GM21447 (cell line): ENCODE measurements around the gene ZBTB45.

ENCODE experiments used
- ATAC-seq: cut with Tn5 transposase; IDR thresholded peaks from one replicate; pipeline ENCODE4 v1.9.1; 2021; ENCODE audit not compliant: unreplicated experiment

ZBTB45 gene

DNA sequence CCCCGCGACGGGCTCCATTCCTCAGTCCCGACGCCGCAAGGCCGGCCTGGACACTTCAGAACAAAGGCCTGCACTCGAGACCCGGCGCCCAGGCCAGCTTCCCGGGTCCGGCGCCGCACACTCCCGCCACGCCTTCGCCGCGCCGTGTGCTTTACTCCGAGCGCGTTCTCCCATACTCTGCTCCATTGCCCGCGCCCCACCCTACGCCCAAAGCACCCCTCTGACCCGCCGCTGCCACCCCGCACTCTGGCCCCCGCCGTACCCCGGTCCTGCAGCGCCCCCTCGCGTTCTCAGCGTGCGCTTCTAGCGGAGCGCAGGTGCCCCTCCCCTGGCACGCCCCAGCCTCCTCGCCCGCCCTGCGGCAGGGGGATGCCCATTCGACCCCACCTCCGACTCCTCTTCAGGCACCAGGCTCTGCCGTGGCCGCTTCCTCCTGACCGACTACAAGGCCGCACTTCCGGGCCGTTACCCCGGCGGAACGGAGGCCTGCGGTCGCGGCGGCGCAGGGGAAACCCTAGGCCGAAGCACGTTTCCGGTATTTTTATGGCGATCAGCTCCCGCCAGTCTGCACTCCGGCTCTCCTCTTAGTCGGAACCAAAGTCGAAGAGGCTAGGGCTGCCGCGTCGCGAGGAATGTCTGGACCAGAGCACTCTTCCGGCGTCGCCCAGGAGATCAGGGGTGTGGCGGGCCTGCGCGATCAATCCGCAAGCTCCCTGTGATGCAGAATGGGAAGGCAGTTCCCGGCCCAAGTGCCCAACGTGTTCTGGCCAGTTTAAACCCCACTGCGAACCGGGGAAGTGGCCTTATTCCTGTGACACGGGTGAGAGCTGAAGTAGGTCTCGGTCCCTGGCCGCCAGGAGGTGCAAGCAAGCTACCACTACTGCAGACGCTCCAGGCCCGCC, at the start of gene ZBTB45:
ZBTB45 (minus strand) TSS at position 456 of the 902 bp plus-strand sequence. CDS start 2,137 bp downstream, outside the sequence.
- ATAC-seq, result peak; percentile 75

- ATAC-seq, result no peak
These were observed 49.0 kb upstream of the ZBTB45 start for GRCh38 chr19:58568453-58569130.

DNA sequence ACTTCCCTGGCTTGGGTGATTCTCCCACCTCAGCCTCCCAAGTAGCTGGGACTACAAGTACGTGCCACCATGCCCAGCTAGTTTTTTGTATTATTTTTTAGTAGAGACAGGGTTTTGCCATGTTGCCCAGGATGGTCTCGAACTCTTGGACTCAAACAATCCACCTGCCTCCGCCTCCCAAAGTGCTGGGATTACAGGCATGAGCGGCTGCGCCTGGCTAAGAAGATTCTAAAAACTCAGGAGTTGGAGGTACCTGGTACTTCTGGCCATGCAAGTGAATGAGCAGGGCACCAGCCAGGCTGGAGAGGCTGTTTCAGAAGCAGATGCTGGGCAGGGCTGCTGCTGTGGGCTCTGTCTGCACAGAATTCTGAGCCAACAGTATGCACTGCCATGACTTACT, 47.4 kb upstream of the ZBTB45 start:
- no peak for ATAC-seq

DNA sequence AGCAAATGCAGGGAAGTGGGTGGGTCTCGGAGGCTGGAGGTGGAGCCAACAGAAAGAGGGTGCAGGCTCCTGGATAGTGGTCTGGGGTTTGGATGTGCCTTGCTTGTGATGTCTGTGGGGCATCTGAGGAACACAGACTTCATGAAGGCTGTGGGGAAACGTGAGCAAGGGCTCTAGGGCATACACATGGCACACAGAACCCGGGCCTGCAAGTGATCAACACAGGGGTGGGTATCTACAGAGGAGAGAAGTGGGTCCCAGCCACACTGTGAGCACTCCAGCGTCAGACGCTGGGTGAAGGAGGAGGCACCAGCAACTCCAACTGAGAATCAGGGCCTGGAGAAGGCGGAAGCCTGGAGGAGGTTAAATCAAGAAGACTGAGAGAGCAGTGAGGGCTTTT, 44.2 kb upstream of the ZBTB45 start:
- no peak for ATAC-seq

GRCh38 chr19:58563034-58563573, 43.5 kb upstream of the ZBTB45 start:
- ATAC-seq, result no peak

- no peak for ATAC-seq
These were observed 42.8 kb upstream of the ZBTB45 start for GRCh38 chr19:58562122-58563033.

DNA sequence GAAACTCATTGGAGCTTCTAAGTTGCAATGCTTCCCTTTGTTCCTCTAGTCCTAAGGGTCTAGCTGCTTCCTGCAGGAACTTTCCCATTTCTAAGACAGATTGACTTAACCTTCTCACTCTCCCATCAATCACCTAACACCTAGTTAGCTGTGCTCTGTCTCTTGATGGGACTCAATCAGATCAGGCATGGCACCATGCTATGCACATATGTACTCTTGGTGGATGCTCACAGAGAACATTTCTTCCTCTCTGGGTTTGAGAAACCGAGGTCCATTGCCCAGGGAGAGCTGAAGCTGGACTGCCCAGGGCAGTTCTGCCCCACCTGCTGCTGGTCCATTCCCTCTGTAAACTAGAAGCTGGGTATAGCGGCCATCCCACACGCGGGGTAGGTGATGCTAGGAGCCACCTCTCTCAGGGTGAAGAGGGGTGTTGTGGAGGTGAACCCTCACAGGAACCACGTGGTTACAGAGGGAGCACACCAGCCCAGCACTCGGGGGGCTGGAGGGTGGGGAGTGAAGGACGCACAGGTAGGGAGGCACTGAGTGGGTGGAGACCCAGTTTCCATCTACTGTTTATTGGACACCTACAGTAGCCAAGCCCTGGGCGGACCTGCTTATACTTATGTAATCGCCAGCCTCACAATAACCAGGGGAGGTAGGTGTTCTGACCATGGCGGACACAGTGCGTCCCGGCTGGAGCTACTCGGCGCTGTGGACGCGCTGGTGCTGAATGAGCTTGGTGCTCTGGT, 41.9 kb upstream of the ZBTB45 start:
- ATAC-seq, result no peak

DNA sequence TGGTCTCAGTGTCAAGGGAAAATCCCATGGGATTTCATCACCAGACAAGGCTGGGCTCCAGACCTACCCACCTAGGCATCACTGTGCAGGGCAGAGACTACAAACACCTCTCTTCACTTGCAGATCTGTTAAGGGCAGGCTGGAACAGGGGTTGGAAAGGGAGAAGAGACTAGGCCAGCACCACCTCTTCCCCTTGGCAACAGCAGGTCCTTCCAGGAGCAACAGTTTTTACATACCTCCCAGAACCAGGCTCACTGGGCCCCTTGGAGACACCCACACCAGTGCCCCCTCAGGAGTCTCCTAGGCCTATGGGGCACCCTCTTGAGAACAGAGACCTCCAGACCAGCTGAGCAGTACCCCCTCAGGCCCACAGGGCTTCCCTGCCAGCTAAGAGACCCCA, 41.3 kb upstream of the ZBTB45 start:
- no peak for ATAC-seq

DNA sequence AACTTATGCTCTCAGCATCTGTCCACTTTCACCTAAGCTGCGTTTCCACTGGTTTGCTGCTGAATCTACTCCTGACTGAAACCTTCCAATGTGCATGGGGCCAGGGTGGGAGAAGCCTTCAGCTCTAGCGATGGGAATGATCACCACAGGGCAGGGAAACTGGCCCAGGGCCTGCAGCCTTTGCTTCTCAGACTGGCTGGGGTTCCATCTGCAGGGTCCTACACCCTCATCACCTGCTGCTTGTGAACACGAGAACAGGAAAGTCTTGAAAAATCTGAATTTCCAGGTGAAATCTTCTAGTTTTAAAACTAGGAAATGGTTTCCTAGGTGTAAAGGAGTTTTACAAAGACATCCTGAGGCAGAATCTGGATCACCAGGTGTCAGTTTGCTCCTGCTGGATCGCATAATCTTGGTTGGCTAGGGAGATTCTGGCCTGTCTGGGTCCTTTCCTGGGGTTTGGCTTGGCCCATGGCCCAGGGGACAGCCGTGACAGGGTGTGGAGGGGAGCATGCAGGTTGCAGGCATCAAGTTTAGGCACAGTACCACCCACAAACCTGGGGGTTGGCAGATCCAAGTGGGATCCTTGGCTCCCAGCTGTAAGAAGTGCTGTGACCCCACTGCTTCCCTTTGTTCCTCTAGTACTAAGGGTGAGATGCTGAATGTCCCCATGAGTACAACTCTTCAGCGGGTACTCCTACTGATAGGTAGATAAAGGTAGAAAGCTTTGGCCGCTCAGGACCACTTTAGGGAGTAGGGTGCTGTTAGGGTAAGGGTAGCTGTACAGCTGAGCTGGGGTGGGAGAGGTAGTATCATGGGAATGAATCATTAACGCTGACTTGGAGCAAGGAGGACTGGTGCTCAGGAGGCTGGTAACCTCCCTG, 40.6 kb upstream of the ZBTB45 start:
- ATAC-seq, result no peak

GRCh38 chr19:58559275-58560006, 39.8 kb upstream of the ZBTB45 start:
- ATAC-seq, result peak; percentile 33

DNA sequence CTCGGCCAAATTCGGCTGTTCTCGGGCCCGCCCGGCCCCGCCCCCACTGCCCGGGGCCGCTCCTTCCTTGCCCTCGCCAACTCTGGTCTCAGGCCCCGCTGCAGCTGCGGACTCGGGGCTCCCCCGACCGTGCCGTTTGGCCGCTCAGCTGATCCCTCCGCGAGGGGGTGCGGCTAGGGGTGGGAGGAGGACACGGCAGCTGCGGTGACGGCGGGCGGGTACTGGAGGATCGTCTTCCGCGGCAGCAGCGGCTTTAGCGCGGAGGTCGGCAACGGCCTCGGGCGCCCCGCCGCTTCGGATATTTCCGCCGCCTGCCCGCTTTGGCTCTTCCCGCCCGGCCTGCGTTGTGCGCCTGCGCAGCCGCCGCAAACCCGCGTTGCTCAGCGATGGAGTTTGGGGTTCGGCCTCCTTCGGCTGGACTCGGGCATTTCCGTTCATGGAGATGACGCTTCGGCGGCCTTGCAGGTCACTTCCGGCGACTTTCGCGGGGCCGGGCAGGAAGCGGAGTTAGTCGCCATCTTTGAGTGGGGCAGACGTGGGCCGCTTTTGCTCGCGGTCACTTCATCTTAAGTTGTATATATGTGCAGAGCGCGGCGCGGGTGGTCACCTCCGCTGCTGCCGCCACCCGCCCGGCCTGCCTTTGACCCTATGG, 39.1 kb upstream of the ZBTB45 start:
- peak; percentile 47 for ATAC-seq

GRCh38 chr19:58558066-58558622, 38.5 kb upstream of the ZBTB45 start, which contains the start of gene UBE2M:
Gene UBE2M (minus strand): TSS chr19:58558611. CDS start chr19:58558381, 230 bp downstream.
- ATAC-seq, result no peak

DNA sequence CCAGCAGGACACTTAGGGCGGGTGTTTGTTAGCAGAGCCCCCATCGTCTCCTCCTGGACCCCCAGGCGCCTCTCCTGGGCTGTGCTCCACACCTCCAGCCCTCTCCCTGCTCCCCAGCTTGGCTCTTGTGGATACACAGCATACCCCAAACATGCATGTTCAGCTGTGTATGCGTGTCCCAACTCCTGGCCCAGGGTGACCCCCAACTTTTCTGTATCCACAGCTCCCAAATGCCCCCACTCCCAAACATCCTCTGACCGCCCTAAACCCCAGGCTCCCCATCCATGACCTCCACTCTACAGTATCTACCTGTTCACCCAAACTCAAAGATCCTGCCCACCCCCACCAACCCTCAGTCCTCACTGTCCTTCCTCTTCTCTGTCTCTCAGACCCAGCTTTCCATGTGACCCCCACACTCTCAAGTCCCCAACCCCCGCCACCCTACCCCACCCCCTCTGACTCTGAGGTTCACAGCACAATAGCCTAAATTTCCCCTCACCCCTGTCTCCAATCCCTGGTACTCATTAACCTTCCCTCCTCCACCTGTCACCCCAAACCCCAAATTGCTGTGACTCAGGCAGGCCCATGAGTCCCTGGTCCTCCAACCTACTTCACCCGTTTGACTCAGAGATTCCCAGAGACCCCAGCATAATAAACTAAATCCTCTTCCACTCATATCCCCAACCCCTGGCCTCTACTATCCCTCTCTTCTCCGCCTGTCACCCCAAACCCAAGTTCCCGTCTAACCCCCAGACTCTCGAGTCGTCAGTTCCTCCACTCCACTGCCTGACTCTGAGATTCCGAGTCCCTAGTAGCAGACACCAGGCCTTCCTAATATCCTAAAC, 37.8 kb upstream of the ZBTB45 start:
- no peak for ATAC-seq

DNA sequence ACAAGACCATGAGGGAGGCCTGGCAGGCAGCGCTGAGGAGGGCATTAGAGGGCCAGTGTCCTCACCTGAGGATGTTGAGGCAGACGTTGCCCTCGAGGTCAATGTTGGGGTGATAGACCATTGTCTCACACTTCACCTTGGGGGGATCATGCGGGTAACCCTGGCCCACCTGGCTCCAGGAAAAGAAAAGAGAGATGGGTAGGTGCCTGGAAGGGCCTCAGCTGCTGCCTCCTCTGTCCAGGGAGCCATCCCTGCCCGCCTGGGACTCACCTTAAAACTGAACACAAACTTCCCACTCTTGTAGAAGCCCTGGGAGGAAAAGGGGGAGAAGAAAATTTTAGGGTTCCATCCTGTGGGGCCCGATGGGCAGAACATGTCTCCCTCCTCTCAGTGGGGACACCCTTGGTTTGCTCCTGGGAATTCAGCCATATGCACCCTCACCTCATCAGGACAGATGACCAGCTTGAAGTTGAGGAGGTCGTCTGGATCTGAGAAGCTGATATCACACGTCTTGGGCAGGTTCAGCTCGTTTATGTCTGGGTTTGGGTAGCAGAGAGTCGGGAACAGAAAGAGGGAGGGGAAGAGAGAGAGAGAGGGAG, 37.1 kb upstream of the ZBTB45 start:
- ATAC-seq, result no peak

- no peak for ATAC-seq
These were observed 36.5 kb upstream of the ZBTB45 start for GRCh38 chr19:58555920-58556621.
